ENCODE results near the gene HLX.

HLX gene

GRCh38 chr1:220926146-220926545, 46.9 kb downstream of the HLX start:
- peak; percentile 65 to 87 for DNase-seq

GRCh38 chr1:220927442-220927841, 48.2 kb downstream of the HLX start:
- no peak for DNase-seq

GRCh38 chr1:220928320-220928719, 49.1 kb downstream of the HLX start:
- no peak for DNase-seq

GRCh38 chr1:220928725-220929300, 49.6 kb downstream of the HLX start:
- DNase-seq: no peak

GRCh38 chr1:220929304-220929703, 50.1 kb downstream of the HLX start:
- DNase-seq: no peak
